NB4 (cell line): ENCODE measurements around the gene NUTM2D.
"Not testable (repeated sequence)": the region's sequence is repeated elsewhere in the genome, so short reads cannot be mapped to it uniquely, and the experiment has no call there.

Experiments used
- DNase-seq: peaks from one replicate; pipeline ENCODE4 v3.0.0; 2010; ENCODE audit warnings: low read depth
- H3K4me3 ChIP-seq: one replicate; pipeline ENCODE4 v1.5.1; 2011; ENCODE audit warnings: mild to moderate bottlenecking, low read depth, low read length, moderate library complexity

The NUTM2D gene, protein sequence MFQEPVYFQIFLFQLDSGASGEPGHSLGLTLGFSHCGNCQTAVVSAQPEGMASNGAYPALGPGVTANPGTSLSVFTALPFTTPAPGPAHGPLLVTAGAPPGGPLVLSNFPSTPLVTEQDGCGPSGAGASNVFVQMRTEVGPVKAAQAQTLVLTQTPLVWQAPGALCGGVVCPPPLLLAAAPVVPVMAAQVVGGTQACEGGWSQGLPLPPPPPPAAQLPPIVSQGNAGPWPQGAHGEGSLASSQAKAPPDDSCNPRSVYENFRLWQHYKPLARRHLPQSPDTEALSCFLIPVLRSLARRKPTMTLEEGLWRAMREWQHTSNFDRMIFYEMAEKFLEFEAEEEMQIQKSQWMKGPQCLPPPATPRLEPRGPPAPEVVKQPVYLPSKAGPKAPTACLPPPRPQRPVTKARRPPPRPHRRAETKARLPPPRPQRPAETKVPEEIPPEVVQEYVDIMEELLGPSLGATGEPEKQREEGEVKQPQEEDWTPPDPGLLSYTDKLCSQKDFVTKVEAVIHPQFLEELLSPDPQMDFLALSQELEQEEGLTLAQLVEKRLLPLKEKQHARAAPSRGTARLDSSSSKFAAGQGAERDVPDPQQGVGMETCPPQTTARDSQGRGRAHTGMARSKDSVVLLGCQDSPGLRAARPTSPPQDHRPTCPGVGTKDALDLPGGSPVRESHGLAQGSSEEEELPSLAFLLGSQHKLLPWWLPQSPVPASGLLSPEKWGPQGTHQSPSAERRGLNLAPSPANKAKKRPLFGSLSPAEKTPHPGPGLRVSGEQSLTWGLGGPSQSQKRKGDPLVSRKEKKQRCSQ

DNA sequence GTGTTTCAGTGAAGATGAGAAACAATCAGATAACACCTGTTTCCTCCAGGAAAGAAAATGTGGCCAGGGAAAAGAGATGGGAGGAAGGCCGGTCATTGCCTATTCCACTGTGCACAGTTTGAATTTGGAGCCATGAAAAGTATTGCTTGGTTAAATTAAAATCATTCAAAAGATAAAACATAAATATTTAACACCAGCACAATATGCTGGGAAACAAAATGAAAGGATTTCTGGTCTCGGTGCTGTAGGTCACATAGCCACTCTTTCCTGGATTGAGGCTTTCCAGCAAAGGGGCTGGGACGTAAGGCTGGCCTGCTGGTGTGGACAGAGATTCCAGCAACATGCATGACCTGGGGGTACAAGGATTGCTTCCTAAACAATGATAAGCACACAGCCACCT, at the start of gene NUTM2D:
TSS of gene NUTM2D (plus strand) at position 301 of the 400 bp plus-strand sequence. CDS start 522 bp downstream, outside the sequence.
- H3K4me3 ChIP-seq, DNase-seq: not testable (repeated sequence)

DNA sequence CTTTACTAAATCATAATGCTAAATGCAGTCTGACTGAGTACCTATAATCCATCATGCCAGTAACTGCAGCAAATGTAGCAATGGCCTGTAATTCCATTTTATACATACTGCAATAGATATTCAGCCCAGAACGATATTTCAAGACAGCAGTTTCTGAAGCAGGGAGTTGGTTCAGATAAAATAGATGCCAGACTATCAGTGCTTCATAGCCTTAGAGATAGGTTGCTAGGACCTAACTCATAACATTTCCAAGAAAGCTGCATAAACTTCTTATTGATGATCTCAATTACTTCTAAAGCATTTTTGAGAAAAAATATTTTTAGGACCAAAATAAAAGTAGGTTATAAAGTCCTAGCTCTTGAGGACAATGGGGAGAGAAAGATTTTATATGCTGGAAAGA, 48.8 kb upstream of the NUTM2D start:
- not testable (repeated sequence) for DNase-seq, H3K4me3 ChIP-seq

DNA sequence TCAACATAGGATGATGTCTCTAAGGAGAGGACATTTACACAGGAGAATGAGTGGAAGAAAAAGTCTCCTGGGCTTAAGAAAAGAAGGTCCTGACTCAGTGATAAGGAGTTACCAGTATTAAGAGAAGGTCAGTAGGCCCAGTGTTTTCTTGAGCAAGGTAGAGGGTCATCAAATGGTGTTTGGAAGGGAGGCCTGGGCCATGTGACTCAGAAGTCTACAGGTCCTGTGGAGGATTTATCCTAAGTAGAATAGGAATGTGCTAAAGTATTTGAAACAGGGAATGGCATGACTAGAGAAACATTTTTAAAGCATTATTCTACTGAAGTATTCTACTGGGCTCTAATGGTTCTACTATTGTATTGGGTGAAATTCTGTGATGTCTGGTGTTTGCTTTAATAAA, 47.9 kb upstream of the NUTM2D start:
- not testable (repeated sequence) for DNase-seq, H3K4me3 ChIP-seq

DNA sequence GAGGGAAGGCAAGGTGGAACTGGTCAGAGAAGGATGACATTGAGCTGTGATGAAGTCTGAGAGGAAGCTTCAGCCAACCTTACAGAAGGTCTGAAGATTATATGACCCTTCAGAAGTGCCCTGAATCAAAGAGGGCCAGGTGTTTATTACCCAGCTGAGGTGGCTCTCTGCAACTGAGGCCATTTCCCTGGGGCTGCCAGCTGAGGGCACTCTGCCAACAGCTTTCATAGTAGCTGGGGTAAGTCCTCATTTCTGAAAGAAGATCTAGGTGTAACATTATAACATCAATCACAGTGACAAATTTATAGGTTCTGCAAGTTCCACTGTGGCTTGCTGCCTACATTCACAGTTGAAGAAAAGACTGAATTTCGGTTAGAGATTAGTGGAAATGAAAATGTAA, 46.0 kb upstream of the NUTM2D start:
- H3K4me3 ChIP-seq, DNase-seq: not testable (repeated sequence)

DNA sequence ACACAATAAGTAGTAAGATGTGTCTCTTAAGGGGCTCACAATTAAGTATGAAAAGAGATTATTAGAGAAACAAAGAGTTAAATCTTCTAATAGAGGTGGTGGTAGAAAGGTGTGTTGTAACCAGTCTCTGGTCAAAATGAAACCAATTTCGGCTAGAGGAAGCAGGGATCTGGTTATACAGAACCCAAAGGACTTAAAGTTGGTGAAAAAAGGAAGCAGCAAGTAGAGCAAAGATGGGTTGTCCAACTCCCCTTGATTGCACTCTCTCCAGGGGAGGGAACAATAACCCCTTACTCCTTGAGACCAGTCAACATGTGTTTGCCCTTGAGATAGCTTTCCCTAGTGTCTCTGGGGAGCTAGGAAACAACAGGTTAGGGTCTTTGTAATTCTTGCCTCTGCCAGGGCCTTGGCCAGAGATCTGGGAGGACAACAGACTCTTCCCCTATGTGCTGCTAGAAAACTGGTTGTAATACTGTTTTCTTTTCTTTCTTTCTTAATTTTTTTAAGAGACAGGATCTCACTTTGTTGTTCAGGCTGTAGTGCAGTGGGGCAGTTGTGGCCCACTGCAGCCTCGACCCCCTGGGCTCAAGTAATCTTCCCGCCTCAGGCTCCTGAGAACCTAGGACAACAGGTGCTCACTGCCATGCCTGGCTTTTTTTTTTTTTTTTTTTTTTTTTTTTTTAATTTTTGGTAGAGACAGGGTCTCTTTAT, 43.7 kb upstream of the NUTM2D start:
- DNase-seq = peak; percentile 48
- H3K4me3 ChIP-seq = not testable (repeated sequence)

DNA sequence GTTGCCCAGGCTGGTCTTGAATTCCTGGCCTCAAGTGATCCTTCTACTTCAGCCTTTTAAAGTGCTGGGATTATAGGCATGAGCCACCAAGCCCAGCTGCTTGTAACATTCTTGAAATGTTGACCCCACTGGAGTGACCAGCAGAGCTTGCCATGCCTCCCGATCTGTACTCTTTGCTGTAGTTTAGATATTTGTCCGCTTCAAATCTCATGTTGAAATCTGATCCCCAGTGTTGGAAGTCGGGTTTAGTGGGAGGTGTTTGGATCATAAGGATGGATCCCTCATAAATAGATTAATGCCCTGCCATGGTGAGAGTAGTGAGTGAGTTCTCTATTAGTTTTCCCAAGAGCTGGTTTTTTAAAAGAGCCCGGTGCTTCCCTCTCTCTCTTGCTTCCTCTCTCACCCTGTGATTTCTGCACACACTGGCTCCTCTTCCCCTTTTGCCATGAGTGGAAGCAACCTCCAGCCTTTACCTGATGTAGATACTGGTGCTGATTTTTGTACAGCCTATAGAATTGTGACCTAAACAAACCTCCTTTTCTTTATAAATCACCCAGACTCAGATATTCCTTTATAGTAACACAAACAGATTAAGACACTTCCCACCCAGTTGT, 43.1 kb upstream of the NUTM2D start:
- not testable (repeated sequence) for H3K4me3 ChIP-seq
- DNase-seq = peak; percentile 36

DNA sequence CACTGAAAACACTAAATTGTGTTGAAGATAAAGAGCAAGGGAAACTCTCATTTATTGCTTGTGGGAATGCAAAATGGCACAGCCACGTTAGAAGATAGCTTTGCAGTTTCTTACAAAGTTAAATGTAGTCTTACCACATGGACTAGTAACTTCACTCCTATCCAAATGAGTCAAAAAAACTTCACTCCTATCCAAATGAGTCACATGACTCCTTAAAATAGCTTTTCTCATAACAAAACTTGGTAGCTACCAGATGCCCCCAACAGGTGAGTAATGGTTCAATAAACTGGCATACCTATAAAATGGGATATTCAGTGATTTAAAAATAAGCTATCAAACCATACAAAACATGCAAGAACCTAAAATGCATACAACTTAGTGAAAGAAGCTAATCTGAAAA, 36.0 kb upstream of the NUTM2D start:
- not testable (repeated sequence) for DNase-seq, H3K4me3 ChIP-seq

DNA sequence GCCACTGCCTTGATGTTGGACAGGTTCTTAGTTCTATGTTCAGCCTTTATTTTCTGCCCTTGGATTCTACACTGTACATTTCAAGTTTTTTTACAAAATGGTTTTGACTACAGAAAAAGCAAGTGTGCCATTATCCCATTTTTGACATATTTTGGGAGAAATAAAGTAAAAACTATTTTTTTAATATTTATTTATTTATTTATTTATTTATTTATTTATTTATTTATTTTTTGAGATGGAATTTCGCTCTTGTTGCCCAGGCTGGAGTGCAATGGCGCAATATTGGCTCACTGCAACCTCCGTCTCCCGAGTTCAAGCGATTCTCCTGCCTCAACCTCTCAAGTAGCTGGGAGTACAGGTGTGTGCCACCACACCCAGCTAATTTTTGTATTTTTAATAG, 33.0 kb upstream of the NUTM2D start:
- not testable (repeated sequence) for DNase-seq, H3K4me3 ChIP-seq

DNA sequence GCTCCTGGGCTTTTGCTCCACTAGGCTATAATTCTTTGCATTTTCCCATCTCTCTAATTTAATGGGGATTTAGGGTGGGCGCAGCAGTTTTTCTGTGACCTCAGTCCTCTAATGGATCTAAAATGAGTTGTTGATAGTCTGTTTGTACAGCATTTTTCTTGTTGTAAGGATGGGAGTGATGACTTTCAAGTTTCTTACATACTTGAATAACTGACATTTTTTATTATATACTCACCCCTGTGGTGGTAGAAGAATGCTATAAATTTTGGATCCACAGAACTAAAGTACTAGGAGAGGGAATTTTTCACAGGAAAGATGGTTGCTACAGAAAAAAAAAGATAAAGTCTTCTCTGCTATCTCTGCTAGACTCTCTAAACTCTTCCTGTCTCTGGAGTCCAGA, 29.6 kb upstream of the NUTM2D start:
- H3K4me3 ChIP-seq, DNase-seq: not testable (repeated sequence)

DNA sequence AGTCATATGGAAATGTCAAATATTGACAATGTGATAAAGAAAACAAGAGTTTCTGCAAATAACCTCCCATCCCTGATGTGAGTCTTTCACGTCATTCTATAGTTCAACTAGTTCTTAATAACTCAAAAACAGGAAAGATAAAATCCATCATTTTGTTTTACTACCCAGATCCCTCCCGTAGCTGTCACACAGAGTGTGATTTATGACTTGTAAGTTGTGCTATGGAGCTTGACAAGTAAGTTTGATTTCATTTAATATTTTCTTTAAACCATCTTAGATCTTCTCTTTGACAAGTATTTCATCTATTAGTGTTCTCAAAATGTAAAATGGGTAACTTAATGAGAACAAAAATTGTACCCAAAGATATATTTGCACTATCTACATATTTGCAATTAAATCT, 28.4 kb upstream of the NUTM2D start:
- not testable (repeated sequence) for DNase-seq, H3K4me3 ChIP-seq

DNA sequence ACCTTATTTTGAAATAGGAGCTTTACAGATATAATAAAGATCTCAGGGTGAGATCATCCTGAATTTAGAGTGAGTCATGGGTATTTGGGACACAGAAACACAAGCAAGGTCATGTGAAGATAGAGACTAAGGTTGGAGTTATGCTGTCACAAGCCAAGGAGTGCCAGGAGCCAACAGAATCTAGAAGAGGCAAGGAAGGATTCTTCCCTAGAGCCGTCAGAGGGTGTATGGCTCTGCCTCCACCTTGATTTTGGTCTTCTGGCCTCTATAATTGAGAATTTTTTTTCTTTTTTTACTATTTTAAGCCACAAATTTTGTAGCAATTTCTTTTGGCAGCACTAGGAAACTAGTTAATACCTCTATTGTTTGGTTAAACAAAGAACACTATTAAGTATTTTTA, 24.9 kb upstream of the NUTM2D start:
- not testable (repeated sequence) for H3K4me3 ChIP-seq, DNase-seq

DNA sequence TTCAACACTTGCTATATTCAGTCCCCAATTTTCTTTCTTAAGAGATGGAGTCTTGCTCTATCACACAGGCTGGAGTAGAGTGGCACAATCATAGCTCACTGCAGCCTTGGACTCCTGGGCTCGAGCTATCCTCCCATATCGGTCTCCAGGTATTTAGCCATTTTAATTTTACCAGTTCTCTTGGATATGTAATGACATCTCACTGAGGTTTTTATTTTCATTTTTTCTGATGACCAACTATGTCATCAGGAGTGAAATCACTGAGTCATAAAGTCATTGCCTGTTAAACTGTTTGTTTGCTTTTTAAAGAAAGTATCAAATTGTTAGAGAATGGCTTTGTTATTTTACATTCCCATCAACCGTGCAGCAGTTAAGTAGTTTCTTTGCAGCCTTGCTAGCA, 17.1 kb upstream of the NUTM2D start:
- H3K4me3 ChIP-seq = peak overlapping the region; percentile 47

DNA sequence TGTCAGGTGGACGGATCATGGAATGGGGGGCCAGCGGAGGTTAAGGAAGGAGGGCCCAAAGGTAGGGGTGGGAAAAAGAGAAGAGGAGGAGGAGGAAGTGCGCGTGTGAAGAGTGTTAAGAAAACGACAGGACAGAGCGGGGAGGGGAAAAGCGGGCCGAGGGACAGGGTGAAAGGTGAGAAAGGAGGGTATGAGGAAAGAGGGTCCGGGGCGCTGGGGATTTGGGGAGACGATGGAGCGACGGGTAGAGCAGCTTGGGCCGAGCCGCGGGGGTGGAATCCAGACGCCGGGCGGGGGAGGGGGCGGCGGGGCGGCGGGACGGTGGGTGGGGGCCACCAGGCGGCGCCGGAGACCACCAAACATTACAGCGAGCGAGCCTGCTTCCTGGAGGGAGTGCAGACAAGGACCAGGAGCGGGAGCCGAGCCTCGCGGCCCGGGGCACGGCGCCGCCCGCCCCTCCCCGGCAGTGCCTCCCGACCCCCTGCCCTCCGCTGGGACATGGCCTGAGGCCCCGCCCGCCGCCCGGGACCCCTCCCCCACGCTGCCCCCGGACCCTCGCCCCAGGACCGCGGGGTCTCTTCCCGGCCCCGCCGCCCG, 15.9 kb upstream of the NUTM2D start:
- peak; percentile 46 for DNase-seq

More for the DNA sequence above, 17.1 kb upstream of the NUTM2D start:
- peak; percentile 11 for DNase-seq

More for the DNA sequence above, 15.9 kb upstream of the NUTM2D start:
- peak overlapping the region; percentile 53 for H3K4me3 ChIP-seq
